Esophagus muscularis mucosa (tissue), 4 donors: ENCODE results near the gene GNG12. TPM values are rescaled to one million over a fixed set of nuclear protein-coding genes. Genes with fewer than 3 reads are reported as not detected.

Experiments
- DNase-seq: peaks from one replicate; pipeline ENCODE4 v3.0.0-alpha.2; 2017; ENCODE audit errors: extremely low spot score
- H3K27ac ChIP-seq, 4 donors: fragments of 200-600 bp; sonication (generic); replicated peaks in 1 of 4; 1 replicate in 3 of 4; 2 replicates in 1 of 4; pipeline ENCODE4 v1.5.1; 2016 to 2019; ENCODE audit warnings: mild to moderate bottlenecking in 1 of 4
- H3K27me3 ChIP-seq, 4 donors: fragments of 200-600 bp; sonication (generic); one replicate each; pipeline versions ENCODE4 v1.5.1 to v1.6.0; 2016 to 2019
- H3K36me3 ChIP-seq, 4 donors: fragments of 200-600 bp; sonication (generic); one replicate each; pipeline ENCODE4 v1.5.1; 2016 to 2019
- H3K4me1 ChIP-seq, 4 donors: fragments of 200-600 bp; sonication (generic); one replicate each; pipeline ENCODE4 v1.5.1; 2016 to 2019
- H3K4me3 ChIP-seq, 4 donors: fragments of 200-600 bp; sonication (generic); 1 replicate in 2 of 4; 2 replicates in 2 of 4; pipeline ENCODE4 v1.5.1; 2016 to 2019; ENCODE audit warnings: mild to moderate bottlenecking in 4 of 4, moderate library complexity in 1 of 4
- H3K9me3 ChIP-seq, 4 donors: fragments of 200-600 bp; sonication (generic); 1 replicate in 3 of 4; 2 replicates in 1 of 4; pipeline ENCODE4 v1.5.1; 2016 to 2019
- CTCF ChIP-seq, 3 experiments: fragments of 200-600 bp in 2 of 3; fragments of 450-650 bp in 1 of 3; sonication (generic) in 2 of 3; IDR thresholded peaks; one replicate each; pipeline ENCODE4 v1.5.1; 2017 to 2019; ENCODE audit warnings: antibody characterized with exemption in 3 of 3, mild to moderate bottlenecking in 2 of 3, moderate library complexity in 1 of 3
- EP300 ChIP-seq: sonication (generic); formaldehyde crosslinking; IDR thresholded peaks from one replicate; pipeline ENCODE4 v1.6.1; 2017; ENCODE audit warnings: antibody characterized with exemption
- POLR2A ChIP-seq: fragments of 450-650 bp; IDR thresholded peaks from one replicate; pipeline ENCODE4 v1.6.1; 2017; ENCODE audit warnings: antibody characterized with exemption, moderate library complexity, mild to moderate bottlenecking, low read depth
- POLR2AphosphoS5 ChIP-seq, 2 donors: sonication (generic); formaldehyde crosslinking; IDR thresholded peaks; one replicate each; pipeline ENCODE4 v1.6.1; 2017; ENCODE audit warnings: antibody characterized with exemption in 2 of 2
- WGBS: methylation state at CpG from one replicate; pipeline ENCODE4 v1.1.5; 2018; 5-methylcytosine and 5-hydroxymethylcytosine counted together
- intact Hi-C: fragments of 100-400 bp; cut with DNase I; formaldehyde crosslinking; loops from one replicate; pipeline ENCODE4 v1.15.1; 2023
- total RNA-seq, 4 donors: library from RNA; depleted of rRNA; stranded (reverse); fragments of >200 nt; gene quantifications; one replicate each; pipeline versions ENCODE4 v1.1.0 to v1.2.1, GENCODE V29; 2016

Gene GNG12
- total RNA-seq, 4 donors from 2014 or later = 108 to 118 (median 111) TPM

DNA sequence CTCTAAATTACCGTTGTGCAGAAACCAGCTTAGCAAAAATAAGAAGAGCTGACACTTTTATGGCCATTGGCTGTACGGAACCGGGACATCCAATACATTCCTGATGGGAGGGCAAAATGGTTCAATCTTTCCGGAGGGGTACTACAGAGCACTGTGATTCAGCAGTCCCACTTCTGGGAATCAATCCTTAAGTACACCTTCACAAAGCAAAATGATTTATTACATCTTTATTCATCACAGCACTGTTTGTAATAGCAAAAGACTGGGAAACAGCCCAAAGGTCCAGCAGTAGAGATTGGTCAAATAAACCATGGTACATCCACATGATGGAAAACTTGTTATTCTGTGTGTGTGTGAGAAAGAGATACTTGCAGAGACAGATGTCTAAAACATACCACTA lies 9.7 kb downstream of the GNG12 start:
- intact Hi-C loops = no loop called here
- H3K9me3 ChIP-seq = no peaks in the 10 kb centered on the region
- peaks cover 27 to 93% (median 75%) of the 10 kb centered on the region in 4 donors for H3K4me1 ChIP-seq
- peaks cover 0 to 6% (median 0%) of the 10 kb centered on the region in 4 donors for H3K36me3 ChIP-seq
- H3K27me3 ChIP-seq = no peaks in the 10 kb centered on the region
- H3K27ac ChIP-seq = peak overlapping the region; percentile 61 to 79 (median 64)
- TF ChIP-seq CTCF (IDR thresholded peaks at IDR 0.05) = no peak
- TF ChIP-seq POLR2AphosphoS5 (IDR thresholded peaks at IDR 0.05) = no peak
- 45% methylated on average over 4 of the region's 4 CpGs for WGBS
- H3K4me3 ChIP-seq = peak overlapping the region in 2 of 4 donors; percentile 8 to 13
- DNase-seq = no peak

DNA sequence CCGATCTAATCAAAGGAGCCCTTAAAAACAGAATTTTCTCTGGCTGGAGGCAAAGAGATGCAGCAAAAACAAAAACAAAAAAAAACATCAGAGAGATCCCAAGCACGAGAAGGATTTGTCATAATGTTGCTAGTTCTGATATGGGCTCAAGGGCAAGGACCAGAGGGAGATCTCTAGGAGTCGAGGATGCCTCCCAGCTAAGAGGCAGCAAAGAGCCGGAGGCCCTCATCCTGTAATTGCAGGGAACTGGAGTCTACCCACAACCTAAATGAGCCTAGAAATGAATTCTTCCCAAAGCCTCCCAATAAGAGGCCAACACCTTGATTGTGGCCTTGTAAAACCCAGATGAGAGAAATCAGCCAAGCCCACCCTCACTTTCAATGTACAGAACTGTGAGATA lies 12.0 kb downstream of the GNG12 start:
- intact Hi-C loops = no loop called here
- no peaks in the 10 kb centered on the region for H3K9me3 ChIP-seq
- no peak overlapping the region for H3K4me3 ChIP-seq
- WGBS = 86% methylated on average over 4 of the region's 4 CpGs
- no peak for TF ChIP-seq CTCF (IDR thresholded peaks at IDR 0.05)
- no peak for TF ChIP-seq POLR2A
- TF ChIP-seq POLR2AphosphoS5 (IDR thresholded peaks at IDR 0.05) = no peak
- no peak for TF ChIP-seq EP300
- no peaks in the 10 kb centered on the region for H3K36me3 ChIP-seq
- DNase-seq = no peak
- H3K4me1 ChIP-seq = peaks cover 33 to 99% (median 96%) of the 10 kb centered on the region in 4 donors
- peak overlapping the region in 2 of 4 donors; percentile 61 to 79 for H3K27ac ChIP-seq
- no peaks in the 10 kb centered on the region for H3K27me3 ChIP-seq

DNA sequence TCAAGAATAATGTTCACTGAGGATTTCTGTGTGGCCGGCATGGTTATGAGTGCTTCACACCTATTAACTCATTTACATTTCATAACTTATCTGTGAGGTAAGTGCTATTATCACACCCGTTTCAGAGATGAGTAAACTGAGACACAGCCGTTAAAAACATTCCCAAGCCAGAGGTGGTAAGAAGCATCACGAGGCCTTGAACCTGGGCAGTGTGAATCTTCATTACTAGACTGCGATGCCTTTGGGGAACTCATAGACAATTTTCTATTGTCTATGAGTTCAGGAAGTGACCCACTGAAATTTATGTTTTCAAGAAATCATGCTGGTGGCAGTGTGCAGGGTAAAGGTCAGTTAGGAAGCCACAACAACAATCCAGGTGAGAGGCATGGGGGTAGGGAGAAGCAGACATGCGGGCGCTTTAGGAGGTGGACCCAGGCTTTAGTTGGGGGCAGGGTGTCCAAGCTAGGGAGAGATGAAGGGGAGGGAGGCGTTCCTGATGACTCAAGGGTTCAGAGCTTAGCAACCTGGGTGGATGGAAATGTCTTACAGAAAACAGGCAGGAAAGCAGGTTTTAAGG lies 14.5 kb downstream of the GNG12 start:
- no peaks in the 10 kb centered on the region for H3K36me3 ChIP-seq
- WGBS = 88% methylated on average over 8 of the region's 8 CpGs
- no peak overlapping the region for H3K27ac ChIP-seq
- no peak overlapping the region for H3K4me3 ChIP-seq
- H3K4me1 ChIP-seq = peaks cover 52 to 99% (median 97%) of the 10 kb centered on the region in 4 donors
- no peaks in the 10 kb centered on the region for H3K9me3 ChIP-seq
- TF ChIP-seq CTCF (IDR thresholded peaks at IDR 0.05) = no peak
- TF ChIP-seq POLR2A = no peak
- TF ChIP-seq EP300 = no peak
- TF ChIP-seq POLR2AphosphoS5 (IDR thresholded peaks at IDR 0.05) = no peak
- no peak for DNase-seq
- intact Hi-C loops = no loop called here
- no peaks in the 10 kb centered on the region for H3K27me3 ChIP-seq

GRCh38 chr1:67818162-67818561 lies 15.1 kb downstream of the GNG12 start:
- 92% methylated on average over 1 of the region's 1 CpG for WGBS
- H3K4me3 ChIP-seq = no peak overlapping the region
- H3K9me3 ChIP-seq = no peaks in the 10 kb centered on the region
- no peak for TF ChIP-seq POLR2AphosphoS5 (IDR thresholded peaks at IDR 0.05)
- no peak for TF ChIP-seq EP300
- TF ChIP-seq CTCF (IDR thresholded peaks at IDR 0.05) = no peak
- no peak for TF ChIP-seq POLR2A
- no peaks in the 10 kb centered on the region for H3K27me3 ChIP-seq
- no peak for DNase-seq
- no peak overlapping the region for H3K27ac ChIP-seq
- intact Hi-C loops = no loop called here
- peaks cover 49 to 99% (median 97%) of the 10 kb centered on the region in 4 donors for H3K4me1 ChIP-seq
- H3K36me3 ChIP-seq = no peaks in the 10 kb centered on the region

GRCh38 chr1:67817319-67817718 lies 15.9 kb downstream of the GNG12 start:
- Histone ChIP-seq H3K9me3 (no peaks in the 10 kb centered on the region), H3K4me1 (peaks cover 51 to 99% (median 96%) of the 10 kb centered on the region in 4 donors), H3K27me3 (no peaks in the 10 kb centered on the region), H3K27ac (peak overlapping the region in 2 of 4 donors; percentile 2 to 15), H3K4me3 (no peak overlapping the region), H3K36me3 (no peaks in the 10 kb centered on the region)
- no peak for DNase-seq
- TF ChIP-seq EP300 (no peak), POLR2AphosphoS5 (IDR thresholded peaks at IDR 0.05) (no peak), POLR2A (no peak), CTCF (IDR thresholded peaks at IDR 0.05) (no peak)
- 93% methylated on average over 1 of the region's 1 CpG for WGBS
- intact Hi-C loops = no loop called here
